HG03571 (cell line): ENCODE results near the gene MCC.
"Not testable (repeated sequence)": the region's sequence is repeated elsewhere in the genome, so short reads cannot be mapped to it uniquely, and the experiment has no call there.

Source experiments
- ATAC-seq: cut with Tn5 transposase; IDR thresholded peaks from one replicate; pipeline ENCODE4 v1.9.1; 2021; ENCODE audit not compliant: unreplicated experiment

The MCC gene

GRCh38 chr5:113091622-113092021 lies 396.6 kb downstream of the MCC start:
- ATAC-seq, result no peak

GRCh38 chr5:113090336-113091106 lies 397.7 kb downstream of the MCC start:
- ATAC-seq, result no peak

GRCh38 chr5:113089653-113090335 lies 398.5 kb downstream of the MCC start:
- no peak for ATAC-seq

- ATAC-seq, result no peak
Measured at GRCh38 chr5:113087976-113088514, 400.2 kb downstream of the MCC start.

- no peak for ATAC-seq
Measured at GRCh38 chr5:113085880-113086409, 402.3 kb downstream of the MCC start.

GRCh38 chr5:113085084-113085414 lies 403.2 kb downstream of the MCC start:
- no peak for ATAC-seq

GRCh38 chr5:113084402-113085083 lies 403.7 kb downstream of the MCC start:
- no peak for ATAC-seq

GRCh38 chr5:113083481-113083880 lies 404.8 kb downstream of the MCC start:
- ATAC-seq, result no peak

- ATAC-seq, result no peak
Measured at GRCh38 chr5:113082547-113082905, 405.7 kb downstream of the MCC start.

- ATAC-seq, result no peak
Measured at GRCh38 chr5:113081881-113082546, 406.2 kb downstream of the MCC start.

- no peak for ATAC-seq
Measured at GRCh38 chr5:113081091-113081839, 407.0 kb downstream of the MCC start.

GRCh38 chr5:113076649-113077048 lies 411.6 kb downstream of the MCC start:
- not testable (repeated sequence) for ATAC-seq

- ATAC-seq, result no peak
Measured at GRCh38 chr5:113075019-113075418, 413.2 kb downstream of the MCC start.

GRCh38 chr5:113073629-113074034 lies 414.6 kb downstream of the MCC start:
- ATAC-seq, result not testable (repeated sequence)

GRCh38 chr5:113071401-113071800 lies 416.9 kb downstream of the MCC start:
- ATAC-seq, result no peak

- ATAC-seq, result no peak
Measured at GRCh38 chr5:113070901-113071300, 417.4 kb downstream of the MCC start.

- no peak for ATAC-seq
Measured at GRCh38 chr5:113068559-113068958, 419.7 kb downstream of the MCC start.

- no peak for ATAC-seq
Measured at GRCh38 chr5:113067635-113068344, 420.5 kb downstream of the MCC start.

GRCh38 chr5:113065626-113066025 lies 422.6 kb downstream of the MCC start:
- ATAC-seq, result no peak

- ATAC-seq, result no peak
Measured at GRCh38 chr5:113064806-113065205, 423.4 kb downstream of the MCC start.
